Stimulated activated CD8-positive, alpha-beta memory T cell treated with anti-CD3 and anti-CD28 coated beads, Interleukin-4, amount 100 ng/mL, for 48 hours (primary cell): ENCODE results near the gene GPR39.

Experiments used
- DNase-seq: peaks from one replicate; pipeline ENCODE4 v3.0.0-alpha.2; 2020

The GPR39 gene

DNA sequence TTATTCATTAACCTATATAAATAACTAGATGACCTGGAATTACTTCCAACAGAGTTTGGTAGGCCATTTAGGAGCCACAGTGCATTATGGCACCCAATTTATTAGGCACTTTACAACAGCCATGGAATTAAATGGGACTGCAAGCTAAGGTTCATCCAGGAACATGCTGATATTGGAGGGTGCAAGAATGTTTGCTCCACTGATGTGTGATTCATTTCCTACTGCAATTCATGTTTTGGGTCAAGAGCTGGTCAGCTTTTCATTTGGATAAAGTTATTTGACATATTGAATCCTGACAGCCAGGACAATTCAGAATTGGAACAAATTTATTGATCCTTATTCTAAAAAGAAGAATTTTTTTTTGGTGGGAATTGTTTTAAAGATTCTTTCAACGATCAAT, 265.2 kb downstream of the GPR39 start:
- no peak for DNase-seq

DNA sequence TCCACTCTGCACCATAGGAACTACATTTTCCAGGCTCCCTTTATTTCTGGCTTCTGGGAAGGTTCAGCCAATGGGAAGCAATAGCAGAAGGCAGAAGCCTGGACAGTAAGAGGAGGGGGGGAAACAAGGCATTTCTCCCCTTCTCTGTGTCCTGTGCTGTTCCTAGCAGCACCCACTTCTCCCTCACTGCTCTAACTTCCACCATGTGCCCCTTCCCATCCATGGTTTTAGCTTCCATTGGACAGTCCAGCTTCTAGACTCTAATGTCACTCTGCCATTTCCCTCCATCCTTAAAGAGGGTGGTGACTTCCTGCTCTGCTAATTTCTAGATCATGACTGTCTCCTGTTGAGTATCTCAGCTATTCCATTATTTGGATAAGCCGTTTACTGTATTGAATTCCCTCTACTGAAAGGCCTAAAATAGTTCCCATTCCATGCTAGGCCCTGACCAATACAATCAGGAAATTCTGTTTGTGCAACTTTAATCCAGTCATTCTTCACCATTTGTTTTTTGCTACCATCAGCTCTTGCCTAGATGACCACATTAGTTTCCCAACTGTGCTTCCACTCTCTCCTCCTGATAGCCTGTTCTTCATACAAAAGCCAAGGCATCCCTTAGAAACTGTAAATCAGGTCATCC, 274.2 kb downstream of the GPR39 start:
- no peak for DNase-seq

DNA sequence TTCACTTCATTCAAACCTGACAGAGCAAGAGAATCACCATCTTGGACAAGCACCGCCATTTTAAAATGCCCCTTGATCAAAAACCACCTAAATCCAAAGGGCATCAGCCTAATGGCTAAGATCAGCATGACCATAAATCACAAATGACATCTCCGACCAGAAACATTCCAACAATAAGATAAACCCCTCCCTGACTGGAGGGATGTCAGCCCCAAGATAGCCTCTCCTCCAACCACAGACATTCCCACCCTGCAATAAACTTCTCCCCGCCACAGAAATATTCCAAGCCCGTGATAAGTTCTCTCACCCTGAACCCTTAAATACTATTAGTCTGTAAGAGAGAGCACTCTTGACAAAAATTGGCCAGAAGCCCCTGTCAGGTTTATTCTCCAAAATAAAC, 275.0 kb downstream of the GPR39 start:
- no peak for DNase-seq

DNA sequence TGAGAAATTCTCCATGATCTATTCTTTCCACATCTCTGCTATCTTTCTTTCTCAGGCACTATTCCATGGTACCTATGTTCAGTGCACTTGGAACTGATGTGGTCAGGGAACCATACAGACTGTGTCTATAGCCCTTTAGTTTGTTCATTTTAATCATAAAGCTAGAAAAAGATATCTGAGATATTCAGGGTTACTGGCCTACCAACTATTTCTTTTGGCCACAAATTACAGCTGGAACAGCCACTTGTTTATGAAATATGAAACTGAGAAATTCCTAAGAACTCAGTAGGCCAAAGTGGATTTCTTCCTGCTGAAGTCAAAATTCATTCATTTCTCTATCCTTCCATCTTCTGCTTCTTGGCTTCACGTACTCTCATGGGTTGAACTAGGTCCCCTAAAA, 276.2 kb downstream of the GPR39 start:
- no peak for DNase-seq
